GM18870 (cell line): ENCODE data around the gene ZNF24.

Experiments
- ATAC-seq: cut with Tn5 transposase; IDR thresholded peaks from one replicate; pipeline ENCODE4 v1.9.1; 2021; ENCODE audit warnings: moderate library complexity; ENCODE audit not compliant: unreplicated experiment

Gene ZNF24

DNA sequence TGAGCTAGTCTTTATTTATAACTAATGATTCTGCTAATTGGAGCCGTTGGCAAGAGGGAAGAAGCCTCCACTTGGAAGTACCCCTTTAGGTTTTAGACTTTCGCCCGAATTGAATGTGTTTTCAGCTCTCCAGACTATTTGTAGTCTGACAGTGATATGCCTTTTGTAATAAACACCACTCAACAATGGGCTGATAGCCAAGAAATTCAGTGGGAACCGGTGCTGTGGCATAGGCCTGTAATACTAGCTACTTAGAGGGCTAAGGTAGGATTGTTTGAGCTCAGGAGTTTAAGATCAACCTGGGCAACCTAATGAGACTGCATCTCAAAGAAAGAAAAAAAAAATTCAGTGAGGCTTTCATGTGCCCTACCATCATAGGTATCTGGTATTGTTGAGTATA is 40.6 kb downstream of the ZNF24 start:
- no peak for ATAC-seq

DNA sequence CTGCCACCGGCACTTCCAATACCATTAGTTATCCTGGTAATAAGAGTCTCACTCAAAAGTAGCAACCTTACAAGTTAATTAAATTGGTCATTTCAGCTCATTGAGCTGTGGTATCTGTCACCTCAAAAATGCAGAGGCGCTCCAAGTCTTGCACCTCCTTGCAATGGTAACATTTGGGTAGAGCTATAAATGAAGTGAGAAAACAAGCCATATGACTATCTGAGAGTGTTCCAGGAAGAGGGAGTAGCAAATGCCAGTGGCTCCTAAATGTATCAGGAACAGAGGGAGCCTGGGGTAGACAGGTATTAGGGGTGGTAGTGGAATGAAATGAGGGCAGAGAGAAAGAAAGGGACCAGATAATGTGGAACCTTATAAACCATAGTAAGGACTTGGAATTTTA is 48.2 kb downstream of the ZNF24 start:
- ATAC-seq, result no peak

DNA sequence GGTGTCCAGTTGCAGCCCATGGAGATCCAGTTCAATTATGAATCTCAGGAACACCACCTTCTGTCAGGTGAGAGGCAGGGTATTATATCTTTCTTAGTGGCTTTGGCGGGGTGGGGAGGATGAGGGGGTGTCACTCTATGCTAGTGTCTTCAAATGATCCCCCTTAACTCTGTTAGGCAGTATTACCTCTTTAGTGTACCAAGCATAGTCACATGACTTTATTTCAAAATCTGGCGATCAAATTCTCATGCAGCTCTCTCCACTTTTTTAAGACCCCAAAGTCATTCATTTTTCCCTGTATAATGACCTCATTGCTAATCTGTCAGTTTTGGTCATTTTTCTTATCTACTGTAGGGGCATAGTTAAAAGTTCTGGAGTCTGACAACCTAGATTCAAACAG is 53.1 kb downstream of the ZNF24 start:
- ATAC-seq, result no peak

DNA sequence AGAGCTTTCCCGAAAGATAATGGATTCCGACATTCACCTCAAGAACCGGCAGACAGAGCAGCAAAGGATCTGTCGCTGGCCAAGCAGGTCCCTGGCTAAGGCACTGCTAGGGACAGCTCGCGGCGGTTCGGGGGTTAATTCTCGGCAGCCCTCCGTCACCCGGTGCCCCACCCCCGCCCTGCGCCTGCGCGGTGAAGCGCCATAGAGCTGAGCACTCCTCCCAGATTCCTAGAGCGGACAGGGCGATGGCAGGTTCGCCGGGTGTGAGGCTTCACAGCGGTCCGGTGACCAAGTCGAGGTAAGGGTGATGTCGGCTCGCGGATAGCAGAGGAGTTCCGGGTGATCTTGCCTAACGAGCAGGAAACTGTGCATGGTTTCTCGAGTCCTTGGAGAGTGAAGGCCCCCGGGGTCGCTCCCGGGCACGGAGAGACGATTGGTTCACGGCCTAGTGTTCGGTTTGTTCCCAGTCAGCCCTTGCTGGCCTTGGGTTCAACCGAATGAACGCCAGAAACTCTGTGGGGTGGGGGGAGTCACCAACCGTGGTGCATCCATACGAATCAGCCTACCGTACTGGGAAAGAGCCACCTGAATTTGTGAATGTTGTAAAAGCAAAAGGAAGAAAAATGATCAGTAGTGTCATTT is 54.0 kb downstream of the ZNF24 start, which contains the start of gene ZSCAN30:
Gene ZSCAN30, minus strand, starts transcription at position 136 of the 642 bp plus-strand sequence. CDS start 25,877 bp downstream, outside the sequence.
- peak; percentile 86 for ATAC-seq

DNA sequence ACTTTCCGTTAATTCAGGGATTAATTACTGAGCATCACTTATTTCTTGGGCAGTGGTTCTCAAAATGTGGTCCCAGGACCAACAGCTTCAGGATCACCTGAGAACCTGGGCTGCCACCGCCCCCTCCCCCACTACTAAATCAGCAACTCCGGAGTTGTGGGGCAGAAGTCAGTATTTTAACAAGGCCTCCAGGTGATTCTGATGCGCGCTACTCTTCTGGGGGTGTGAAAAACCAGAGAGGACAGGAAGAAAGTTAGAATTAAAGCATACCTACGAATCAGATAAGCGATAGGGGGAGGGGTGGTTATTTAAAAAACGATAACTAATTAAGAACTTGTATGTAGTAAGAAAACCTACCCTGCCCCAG is 54.5 kb downstream of the ZNF24 start:
- peak; percentile 23 for ATAC-seq

DNA sequence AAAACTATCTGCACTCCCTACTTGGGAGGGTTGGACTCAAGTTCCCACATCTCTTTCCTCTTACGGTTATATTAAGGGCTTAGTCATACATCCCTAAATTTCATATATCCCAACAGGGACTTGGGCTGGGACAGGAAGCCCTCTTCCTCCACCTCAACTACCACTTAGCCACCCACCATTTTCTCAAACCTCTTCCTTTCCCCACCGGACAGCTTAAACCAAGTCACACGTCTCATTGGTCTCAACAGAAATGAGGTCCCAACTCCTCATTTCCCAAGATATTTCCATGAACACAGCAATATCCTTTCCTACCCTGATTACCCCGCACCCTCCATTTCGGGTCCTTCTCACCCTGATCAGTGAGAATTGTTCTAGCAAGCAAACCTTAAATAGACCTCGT is 54.9 kb downstream of the ZNF24 start:
- no peak for ATAC-seq

DNA sequence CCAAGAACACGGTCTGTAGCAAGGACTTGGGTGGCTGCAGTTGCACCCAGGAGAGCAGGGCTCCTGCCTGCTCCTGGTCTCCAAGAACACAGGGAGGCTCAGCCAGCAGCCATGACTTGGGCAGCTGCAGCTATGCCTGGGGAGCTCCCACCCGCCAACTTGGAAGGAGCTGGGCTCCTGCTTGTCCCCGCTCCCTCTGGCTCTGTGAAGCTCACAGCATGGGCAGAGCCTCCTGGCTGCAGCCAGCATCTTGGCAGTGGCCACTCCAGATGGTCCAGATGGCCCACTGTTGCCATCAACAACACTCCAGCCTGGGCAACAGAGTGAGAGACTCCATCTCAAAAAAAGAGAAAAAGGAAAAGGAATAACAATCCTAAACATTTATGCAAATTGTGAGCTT is 59.4 kb downstream of the ZNF24 start:
- ATAC-seq, result no peak

DNA sequence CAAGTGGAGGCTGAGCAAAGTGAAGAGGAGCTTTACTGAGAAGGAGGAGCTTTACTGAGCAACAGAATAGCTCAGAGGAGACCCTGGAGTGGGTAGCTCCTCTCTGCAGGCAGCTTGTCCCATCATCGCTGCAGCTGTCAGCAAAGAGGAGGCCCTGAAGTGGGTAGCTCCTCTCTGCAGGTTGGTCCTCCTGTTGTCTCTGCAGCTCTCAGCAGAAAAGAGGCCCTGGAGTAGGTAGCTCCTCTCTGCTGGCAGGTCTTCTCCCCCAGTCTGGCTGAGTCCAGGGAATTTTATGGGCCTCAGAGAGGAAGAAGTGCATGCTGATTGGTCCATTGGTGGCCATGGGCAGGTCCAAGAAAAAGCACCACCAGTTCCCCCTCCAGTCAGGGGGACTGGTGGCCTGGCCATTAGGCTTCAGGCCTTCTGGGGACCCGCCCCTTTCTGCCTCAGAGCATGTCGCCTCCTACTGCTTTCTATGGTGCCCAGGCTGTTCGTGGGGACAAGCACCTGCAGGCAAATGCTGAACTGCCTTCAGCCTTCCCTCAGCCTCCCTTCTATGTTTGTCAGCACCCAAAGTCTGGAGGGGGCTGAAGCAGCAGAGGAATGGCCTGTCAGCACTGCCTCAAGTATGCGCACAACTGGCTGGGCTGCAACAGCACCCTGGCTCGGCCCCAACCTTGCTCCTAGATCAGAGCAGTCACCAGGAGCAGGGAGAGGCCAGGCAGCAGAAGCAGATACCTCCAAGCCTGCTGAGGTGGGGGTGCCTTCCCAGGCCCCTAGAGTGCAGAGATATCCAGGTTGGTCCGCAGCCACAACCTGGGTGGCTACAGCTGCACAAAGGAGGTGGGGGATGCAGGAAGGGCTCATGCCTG is 60.1 kb downstream of the ZNF24 start:
- no peak for ATAC-seq

DNA sequence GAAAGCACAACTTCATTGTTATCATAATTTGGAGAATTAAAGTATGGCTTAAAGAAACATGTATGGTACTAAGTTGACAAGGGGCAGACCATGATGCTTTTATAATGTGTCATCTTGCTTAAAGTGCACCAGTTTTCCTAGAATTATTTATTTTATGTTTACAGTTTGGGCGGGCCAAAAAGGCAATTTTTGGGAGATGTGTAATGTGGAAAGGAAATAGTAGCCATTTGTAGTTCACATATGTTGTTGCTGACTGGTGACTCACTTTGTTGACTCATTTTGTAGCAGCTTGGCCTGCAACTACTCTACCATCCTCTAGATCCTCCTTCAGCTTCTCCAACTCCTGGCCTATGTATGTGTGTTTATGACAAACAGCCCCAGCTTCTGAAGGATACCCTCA is 61.9 kb downstream of the ZNF24 start:
- ATAC-seq, result no peak
